Measurements from ENCODE around the gene STXBP6.

GRCh38 chr14:24892497-24893051, 157.4 kb downstream of the STXBP6 start:
- TF ChIP-seq CTCF (optimal IDR thresholded peaks at IDR 0.05 in 1 of 3, IDR thresholded peaks at IDR 0.05 in 1 of 3, conservative IDR thresholded peaks at IDR 0.05 in 1 of 3; ENCODE audit: extremely low read depth in 1 of 3, insufficient read depth in 2 of 3, low read length in 3 of 3) (no peak), EZH2 (IDR thresholded peaks at IDR 0.05; ENCODE audit: low read length) (no peak)
